Measurements from ENCODE around the gene METTL24. TPM values are rescaled to one million over a fixed set of nuclear protein-coding genes. Genes with fewer than 3 reads are reported as not detected.

METTL24 gene
- total RNA-seq, 1 experiment from 2014 or later, result not detected

- Histone ChIP-seq H3K4me3 (ENCODE audit: low read length) (no peak overlapping the region), H2AFZ (ENCODE audit: low read length) (no peak overlapping the region), H3K27ac (ENCODE audit: low read length) (no peak overlapping the region), H3K36me3 (ENCODE audit: insufficient read depth, low read length) (no peaks in the 10 kb centered on the region), H3K9ac (ENCODE audit: low read length) (no peak overlapping the region), H3K9me3 (ENCODE audit: low read length) (no peaks in the 10 kb centered on the region), H3K4me2 (ENCODE audit: low read depth, low read length, poor library complexity, severe bottlenecking) (no peak overlapping the region), H3K79me2 (ENCODE audit: low read length) (no peaks in the 10 kb centered on the region), H3K27me3 (ENCODE audit: low read length) (no peaks in the 10 kb centered on the region), H3K4me1 (ENCODE audit: low read length) (no peaks in the 10 kb centered on the region), H3K9me2 (replicated peaks; ENCODE audit: insufficient read depth, low read length) (no peaks in the 10 kb centered on the region), H4K20me1 (ENCODE audit: insufficient read depth, low read depth, low read length) (no peaks in the 10 kb centered on the region)
- DNase-seq, result no peak
Measured at GRCh38 chr6:110296241-110297025, 61.7 kb downstream of the METTL24 start.

GRCh38 chr6:110295451-110296165 lies 62.5 kb downstream of the METTL24 start:
- no peak overlapping the region for H3K9ac ChIP-seq (ENCODE audit: low read length)
- H3K4me1 ChIP-seq (ENCODE audit: low read length), result no peaks in the 10 kb centered on the region
- no peak overlapping the region for H3K4me3 ChIP-seq (ENCODE audit: low read length)
- H3K27ac ChIP-seq (ENCODE audit: low read length), result no peak overlapping the region
- no peaks in the 10 kb centered on the region for H3K9me3 ChIP-seq (ENCODE audit: low read length)
- no peak overlapping the region for H2AFZ ChIP-seq (ENCODE audit: low read length)
- H4K20me1 ChIP-seq (ENCODE audit: insufficient read depth, low read depth, low read length), result no peaks in the 10 kb centered on the region
- H3K36me3 ChIP-seq (ENCODE audit: insufficient read depth, low read length), result no peaks in the 10 kb centered on the region
- DNase-seq, result no peak
- no peaks in the 10 kb centered on the region for H3K27me3 ChIP-seq (ENCODE audit: low read length)
- no peak overlapping the region for H3K4me2 ChIP-seq (ENCODE audit: low read depth, low read length, poor library complexity, severe bottlenecking)
- no peaks in the 10 kb centered on the region for H3K9me2 ChIP-seq (replicated peaks; ENCODE audit: insufficient read depth, low read length)
- H3K79me2 ChIP-seq (ENCODE audit: low read length), result no peaks in the 10 kb centered on the region

GRCh38 chr6:110287462-110288341 lies 70.4 kb downstream of the METTL24 start:
- no peak overlapping the region for H3K4me3 ChIP-seq (ENCODE audit: low read length)
- no peaks in the 10 kb centered on the region for H3K27me3 ChIP-seq (ENCODE audit: low read length)
- H3K9me3 ChIP-seq (ENCODE audit: low read length), result no peaks in the 10 kb centered on the region
- no peak overlapping the region for H3K27ac ChIP-seq (ENCODE audit: low read length)
- H4K20me1 ChIP-seq (ENCODE audit: insufficient read depth, low read depth, low read length), result no peaks in the 10 kb centered on the region
- no peaks in the 10 kb centered on the region for H3K9me2 ChIP-seq (replicated peaks; ENCODE audit: insufficient read depth, low read length)
- H3K9ac ChIP-seq (ENCODE audit: low read length), result no peak overlapping the region
- DNase-seq, result no peak
- no peak overlapping the region for H3K4me2 ChIP-seq (ENCODE audit: low read depth, low read length, poor library complexity, severe bottlenecking)
- H3K4me1 ChIP-seq (ENCODE audit: low read length), result no peaks in the 10 kb centered on the region
- no peak overlapping the region for H2AFZ ChIP-seq (ENCODE audit: low read length)
- no peaks in the 10 kb centered on the region for H3K36me3 ChIP-seq (ENCODE audit: insufficient read depth, low read length)
- no peaks in the 10 kb centered on the region for H3K79me2 ChIP-seq (ENCODE audit: low read length)

- DNase-seq, result no peak
- Histone ChIP-seq H3K4me1 (ENCODE audit: low read length) (no peaks in the 10 kb centered on the region), H3K27me3 (ENCODE audit: low read length) (no peaks in the 10 kb centered on the region), H3K9ac (ENCODE audit: low read length) (no peak overlapping the region), H3K9me3 (ENCODE audit: low read length) (no peaks in the 10 kb centered on the region), H3K4me2 (ENCODE audit: low read depth, low read length, poor library complexity, severe bottlenecking) (no peak overlapping the region), H3K79me2 (ENCODE audit: low read length) (no peaks in the 10 kb centered on the region), H4K20me1 (ENCODE audit: insufficient read depth, low read depth, low read length) (no peaks in the 10 kb centered on the region), H3K9me2 (replicated peaks; ENCODE audit: insufficient read depth, low read length) (no peaks in the 10 kb centered on the region), H3K27ac (ENCODE audit: low read length) (no peak overlapping the region), H2AFZ (ENCODE audit: low read length) (no peak overlapping the region), H3K36me3 (ENCODE audit: insufficient read depth, low read length) (no peaks in the 10 kb centered on the region), H3K4me3 (ENCODE audit: low read length) (no peak overlapping the region)
Measured at GRCh38 chr6:110285306-110286060, 72.7 kb downstream of the METTL24 start.

GRCh38 chr6:110284855-110285254 lies 73.3 kb downstream of the METTL24 start:
- no peaks in the 10 kb centered on the region; the same call in 1 of the 2 replicates for H3K9me3 ChIP-seq (ENCODE audit: low read length)
- DNase-seq, result no peak

GRCh38 chr6:110283657-110284056 lies 74.5 kb downstream of the METTL24 start:
- no peak overlapping the region for H3K27ac ChIP-seq (ENCODE audit: low read length)
- no peak overlapping the region for H3K9ac ChIP-seq (ENCODE audit: low read length)
- H3K27me3 ChIP-seq (ENCODE audit: low read length), result no peaks in the 10 kb centered on the region
- no peaks in the 10 kb centered on the region for H4K20me1 ChIP-seq (ENCODE audit: insufficient read depth, low read depth, low read length)
- no peaks in the 10 kb centered on the region for H3K36me3 ChIP-seq (ENCODE audit: insufficient read depth, low read length)
- no peaks in the 10 kb centered on the region for H3K4me1 ChIP-seq (ENCODE audit: low read length)
- no peaks in the 10 kb centered on the region for H3K79me2 ChIP-seq (ENCODE audit: low read length)
- no peaks in the 10 kb centered on the region for H3K9me2 ChIP-seq (replicated peaks; ENCODE audit: insufficient read depth, low read length)
- no peak overlapping the region for H2AFZ ChIP-seq (ENCODE audit: low read length)
- H3K9me3 ChIP-seq (ENCODE audit: low read length), result peaks cover 3% of the 10 kb centered on the region; the same call in 1 of the 2 replicates
- H3K4me3 ChIP-seq (ENCODE audit: low read length), result no peak overlapping the region
- no peak overlapping the region for H3K4me2 ChIP-seq (ENCODE audit: low read depth, low read length, poor library complexity, severe bottlenecking)
- DNase-seq, result no peak

More at GRCh38 chr6:110284855-110285254, 73.3 kb downstream of the METTL24 start:
- Histone ChIP-seq H3K27ac (ENCODE audit: low read length) (no peak overlapping the region), H3K4me2 (ENCODE audit: low read depth, low read length, poor library complexity, severe bottlenecking) (no peak overlapping the region), H4K20me1 (ENCODE audit: insufficient read depth, low read depth, low read length) (no peaks in the 10 kb centered on the region), H3K36me3 (ENCODE audit: insufficient read depth, low read length) (no peaks in the 10 kb centered on the region), H3K79me2 (ENCODE audit: low read length) (no peaks in the 10 kb centered on the region), H3K4me1 (ENCODE audit: low read length) (no peaks in the 10 kb centered on the region), H3K27me3 (ENCODE audit: low read length) (no peaks in the 10 kb centered on the region), H3K9me2 (replicated peaks; ENCODE audit: insufficient read depth, low read length) (no peaks in the 10 kb centered on the region), H2AFZ (ENCODE audit: low read length) (no peak overlapping the region), H3K4me3 (ENCODE audit: low read length) (no peak overlapping the region), H3K9ac (ENCODE audit: low read length) (no peak overlapping the region)

- Histone ChIP-seq H3K9me3 (ENCODE audit: low read length) (peaks cover 3% of the 10 kb centered on the region; the same call in 1 of the 2 replicates), H3K27me3 (ENCODE audit: low read length) (no peaks in the 10 kb centered on the region), H3K27ac (ENCODE audit: low read length) (no peak overlapping the region), H3K79me2 (ENCODE audit: low read length) (no peaks in the 10 kb centered on the region), H3K4me1 (ENCODE audit: low read length) (no peaks in the 10 kb centered on the region), H3K9ac (ENCODE audit: low read length) (no peak overlapping the region), H3K9me2 (replicated peaks; ENCODE audit: insufficient read depth, low read length) (no peaks in the 10 kb centered on the region), H3K4me3 (ENCODE audit: low read length) (no peak overlapping the region), H4K20me1 (ENCODE audit: insufficient read depth, low read depth, low read length) (no peaks in the 10 kb centered on the region), H2AFZ (ENCODE audit: low read length) (no peak overlapping the region), H3K36me3 (ENCODE audit: insufficient read depth, low read length) (no peaks in the 10 kb centered on the region), H3K4me2 (ENCODE audit: low read depth, low read length, poor library complexity, severe bottlenecking) (no peak overlapping the region)
- no peak for DNase-seq
Measured at GRCh38 chr6:110282412-110282811, 75.7 kb downstream of the METTL24 start.

All from Karpas-422 (cell line).